GOT3 (cell line): ENCODE data around the gene MAG.
"Not testable (repeated sequence)": the region's sequence is repeated elsewhere in the genome, so short reads cannot be mapped to it uniquely, and the experiment has no call there.

Experiments
- DNase-seq: peaks from one replicate; lab custom pipeline; 2025; ENCODE audit warnings: mixed read lengths; lab: John Stamatoyannopoulos, UW

The MAG gene

DNA sequence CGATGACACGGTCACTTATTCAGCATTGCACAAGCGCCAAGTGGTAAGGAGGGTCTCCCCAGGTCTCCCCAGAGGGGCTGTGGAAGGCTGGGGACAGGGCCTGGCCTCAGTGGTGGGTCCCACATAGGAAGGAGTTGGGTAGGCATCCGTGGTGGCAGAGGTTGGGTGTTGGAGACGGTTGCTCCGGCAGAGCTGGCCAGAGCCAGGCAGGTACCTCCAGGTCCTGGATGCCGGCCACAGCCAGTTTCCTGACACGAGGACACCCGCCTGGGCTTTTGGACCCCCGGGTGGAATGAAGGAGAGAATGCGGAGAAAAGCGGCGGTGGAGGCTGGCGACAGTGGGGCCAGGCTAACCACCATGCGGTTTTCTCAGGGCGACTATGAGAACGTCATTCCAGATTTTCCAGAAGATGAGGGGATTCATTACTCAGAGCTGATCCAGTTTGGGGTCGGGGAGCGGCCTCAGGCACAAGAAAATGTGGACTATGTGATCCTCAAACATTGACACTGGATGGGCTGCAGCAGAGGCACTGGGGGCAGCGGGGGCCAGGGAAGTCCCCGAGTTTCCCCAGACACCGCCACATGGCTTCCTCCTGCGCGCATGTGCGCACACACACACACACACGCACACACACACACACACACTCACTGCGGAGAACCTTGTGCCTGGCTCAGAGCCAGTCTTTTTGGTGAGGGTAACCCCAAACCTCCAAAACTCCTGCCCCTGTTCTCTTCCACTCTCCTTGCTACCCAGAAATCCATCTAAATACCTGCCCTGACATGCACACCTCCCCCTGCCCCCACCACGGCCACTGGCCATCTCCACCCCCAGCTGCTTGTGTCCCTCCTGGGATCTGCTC is 54.5 kb downstream of the MAG start:
- DNase-seq, result no peak

DNA sequence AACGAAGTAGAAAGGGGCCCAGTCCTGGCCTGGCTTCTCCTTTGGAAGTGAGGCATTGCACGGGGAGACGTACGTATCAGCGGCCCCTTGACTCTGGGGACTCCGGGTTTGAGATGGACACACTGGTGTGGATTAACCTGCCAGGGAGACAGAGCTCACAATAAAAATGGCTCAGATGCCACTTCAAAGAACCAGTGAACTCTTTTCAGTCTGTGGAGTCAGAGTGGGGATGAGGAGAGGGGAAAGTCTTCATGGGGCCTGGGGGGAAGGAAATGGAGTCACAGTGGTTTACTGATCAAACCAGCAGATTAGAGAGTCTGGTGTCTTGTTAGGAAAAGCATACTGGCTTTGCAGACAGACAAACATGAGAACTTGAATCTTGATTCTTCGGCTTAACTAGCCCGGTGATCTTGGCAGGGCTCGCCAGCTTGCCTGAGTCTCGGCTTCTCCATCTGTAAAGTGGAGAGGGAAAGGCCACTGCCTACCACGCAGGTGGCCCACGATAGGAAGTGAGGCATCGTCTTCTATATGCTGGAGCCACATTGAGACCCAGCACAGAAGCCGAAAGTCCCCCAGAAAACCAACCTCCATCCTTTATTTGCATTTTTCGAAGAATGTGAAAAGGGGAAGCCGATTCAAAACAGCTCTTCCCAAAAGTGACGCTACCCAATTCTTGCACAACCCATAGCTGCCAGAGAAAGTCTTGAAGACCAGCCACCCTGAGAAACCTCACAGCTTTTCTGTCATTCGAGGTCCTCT is 55.4 kb downstream of the MAG start, which contains the start of gene FFAR1:
FFAR1 (plus strand) TSS at position 732 of the 759 bp plus-strand sequence. CDS start 3,650 bp downstream, outside the sequence.
- DNase-seq, result no peak

DNA sequence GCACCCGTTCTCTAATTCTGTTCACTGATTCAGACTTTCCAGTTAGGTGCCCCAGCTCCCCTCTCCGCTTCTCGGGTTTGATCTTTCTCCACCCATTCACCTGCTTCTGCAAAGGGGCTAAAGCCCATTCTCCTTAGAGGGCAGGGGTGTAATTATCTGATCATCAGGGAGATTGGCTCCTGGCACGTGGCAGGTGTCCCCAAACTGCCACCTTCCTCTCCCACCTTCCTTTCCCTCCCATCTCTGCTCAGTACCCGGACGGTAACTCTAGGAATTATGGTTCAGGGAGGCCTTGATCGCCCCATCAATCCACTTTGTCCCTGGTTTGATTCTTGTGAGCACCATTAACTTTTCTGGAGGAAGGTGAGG is 56.0 kb downstream of the MAG start:
- no peak for DNase-seq

DNA sequence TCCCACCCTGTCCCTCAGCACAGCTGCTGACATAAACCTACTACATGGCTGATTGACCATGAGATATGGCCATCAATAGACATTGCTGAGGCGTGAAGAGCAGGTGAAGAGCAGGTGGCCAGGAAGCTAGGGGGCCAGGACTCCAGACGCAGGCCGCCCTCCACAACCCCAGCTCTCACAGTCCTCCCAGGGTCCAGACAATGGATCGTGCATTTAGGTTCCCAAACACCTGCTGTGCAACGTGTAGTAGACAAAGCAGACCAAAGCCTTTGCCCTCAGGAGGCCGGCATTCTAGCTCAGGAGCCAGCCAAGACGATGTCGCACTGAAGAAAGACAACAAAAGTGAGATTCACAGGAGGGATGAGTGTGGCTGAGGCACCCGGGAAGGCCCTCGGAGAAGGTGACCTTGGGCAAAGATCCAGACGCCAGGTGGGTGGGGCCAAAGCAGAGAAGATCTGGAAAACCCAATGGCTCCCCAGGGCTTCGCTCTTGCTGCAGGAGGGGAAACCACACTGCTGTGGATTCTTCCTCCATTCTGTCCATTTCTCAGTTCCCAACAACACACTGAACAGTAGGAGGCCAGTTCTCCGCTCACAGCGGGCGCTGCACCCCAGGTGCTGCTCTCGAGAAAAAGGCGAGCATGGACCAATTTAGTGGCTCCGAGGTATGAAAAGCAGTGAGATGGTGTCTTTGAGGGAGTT is 57.1 kb downstream of the MAG start:
- DNase-seq, result no peak

DNA sequence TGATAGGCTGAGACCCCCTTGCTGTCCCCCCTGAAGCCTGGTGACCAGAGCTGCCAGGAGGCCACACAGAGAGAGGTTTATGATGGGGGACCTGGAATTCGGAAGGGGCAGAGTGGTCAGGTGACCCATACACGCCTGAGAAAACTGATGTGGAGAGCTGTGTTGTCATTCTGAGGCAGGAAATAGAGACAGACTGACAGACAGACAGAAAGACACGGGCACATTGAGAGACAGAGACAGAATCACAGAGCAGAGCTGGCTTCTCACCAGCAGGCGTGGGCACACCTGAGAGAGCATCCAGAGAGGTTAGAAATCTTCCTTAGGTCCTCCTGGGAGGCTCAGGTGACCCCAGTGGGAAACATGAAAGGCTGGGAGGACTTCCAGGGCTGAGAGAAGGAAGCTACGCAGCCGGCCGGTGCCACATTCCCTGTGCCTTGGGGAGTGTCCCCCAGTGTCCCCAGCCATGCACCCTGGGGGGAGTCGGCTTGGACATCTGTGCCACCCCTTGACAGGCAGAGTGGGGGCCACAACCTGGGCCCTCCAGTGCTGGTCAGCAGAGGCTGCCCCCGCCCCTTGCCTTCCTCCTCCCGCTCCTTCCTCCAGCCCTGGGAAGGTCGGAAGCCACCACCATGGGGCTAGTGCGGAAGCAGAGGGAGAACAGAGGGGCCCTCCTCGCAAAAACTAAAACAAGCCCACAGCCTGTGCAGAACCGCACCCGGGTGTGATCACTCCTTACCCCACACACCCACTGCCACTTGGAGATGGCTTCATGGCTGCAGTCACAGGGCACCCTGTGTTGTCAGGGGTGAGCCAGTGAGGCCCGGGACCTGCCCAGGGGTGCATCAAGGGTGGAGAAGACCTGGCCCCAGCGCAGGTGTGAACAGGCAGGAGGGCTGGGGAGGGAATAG is 57.9 kb downstream of the MAG start:
- no peak for DNase-seq

DNA sequence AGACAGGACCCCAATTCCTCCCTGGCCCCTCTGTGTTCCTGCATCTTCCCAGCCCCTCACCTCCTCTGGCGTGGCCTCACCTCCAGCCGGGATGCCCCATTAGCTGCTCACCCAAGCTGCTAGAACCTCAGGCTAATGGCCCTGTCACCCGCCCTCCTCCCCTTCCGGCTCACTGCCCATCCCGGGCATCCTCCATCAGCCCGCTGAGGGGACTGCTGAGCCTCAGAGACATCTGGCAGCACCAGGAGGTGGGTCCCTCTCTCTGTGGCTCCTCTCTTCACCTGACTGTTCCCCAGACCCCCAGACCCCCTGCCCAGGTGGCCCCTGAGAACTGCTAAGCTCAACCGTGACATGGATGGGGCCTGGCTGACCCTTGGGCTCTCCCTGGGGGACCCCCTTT is 58.6 kb downstream of the MAG start:
- DNase-seq, result no peak

DNA sequence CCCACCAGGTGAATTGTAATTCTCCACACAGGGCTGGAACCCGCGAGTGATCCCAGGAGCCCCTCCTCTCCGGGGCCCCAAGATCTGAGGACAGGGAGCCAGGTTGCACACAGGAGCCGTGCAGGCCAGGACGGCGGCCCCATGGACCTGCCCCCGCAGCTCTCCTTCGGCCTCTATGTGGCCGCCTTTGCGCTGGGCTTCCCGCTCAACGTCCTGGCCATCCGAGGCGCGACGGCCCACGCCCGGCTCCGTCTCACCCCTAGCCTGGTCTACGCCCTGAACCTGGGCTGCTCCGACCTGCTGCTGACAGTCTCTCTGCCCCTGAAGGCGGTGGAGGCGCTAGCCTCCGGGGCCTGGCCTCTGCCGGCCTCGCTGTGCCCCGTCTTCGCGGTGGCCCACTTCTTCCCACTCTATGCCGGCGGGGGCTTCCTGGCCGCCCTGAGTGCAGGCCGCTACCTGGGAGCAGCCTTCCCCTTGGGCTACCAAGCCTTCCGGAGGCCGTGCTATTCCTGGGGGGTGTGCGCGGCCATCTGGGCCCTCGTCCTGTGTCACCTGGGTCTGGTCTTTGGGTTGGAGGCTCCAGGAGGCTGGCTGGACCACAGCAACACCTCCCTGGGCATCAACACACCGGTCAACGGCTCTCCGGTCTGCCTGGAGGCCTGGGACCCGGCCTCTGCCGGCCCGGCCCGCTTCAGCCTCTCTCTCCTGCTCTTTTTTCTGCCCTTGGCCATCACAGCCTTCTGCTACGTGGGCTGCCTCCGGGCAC is 59.6 kb downstream of the MAG start:
- no peak for DNase-seq

DNA sequence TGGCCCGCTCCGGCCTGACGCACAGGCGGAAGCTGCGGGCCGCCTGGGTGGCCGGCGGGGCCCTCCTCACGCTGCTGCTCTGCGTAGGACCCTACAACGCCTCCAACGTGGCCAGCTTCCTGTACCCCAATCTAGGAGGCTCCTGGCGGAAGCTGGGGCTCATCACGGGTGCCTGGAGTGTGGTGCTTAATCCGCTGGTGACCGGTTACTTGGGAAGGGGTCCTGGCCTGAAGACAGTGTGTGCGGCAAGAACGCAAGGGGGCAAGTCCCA is 60.2 kb downstream of the MAG start:
- DNase-seq, result no peak

DNA sequence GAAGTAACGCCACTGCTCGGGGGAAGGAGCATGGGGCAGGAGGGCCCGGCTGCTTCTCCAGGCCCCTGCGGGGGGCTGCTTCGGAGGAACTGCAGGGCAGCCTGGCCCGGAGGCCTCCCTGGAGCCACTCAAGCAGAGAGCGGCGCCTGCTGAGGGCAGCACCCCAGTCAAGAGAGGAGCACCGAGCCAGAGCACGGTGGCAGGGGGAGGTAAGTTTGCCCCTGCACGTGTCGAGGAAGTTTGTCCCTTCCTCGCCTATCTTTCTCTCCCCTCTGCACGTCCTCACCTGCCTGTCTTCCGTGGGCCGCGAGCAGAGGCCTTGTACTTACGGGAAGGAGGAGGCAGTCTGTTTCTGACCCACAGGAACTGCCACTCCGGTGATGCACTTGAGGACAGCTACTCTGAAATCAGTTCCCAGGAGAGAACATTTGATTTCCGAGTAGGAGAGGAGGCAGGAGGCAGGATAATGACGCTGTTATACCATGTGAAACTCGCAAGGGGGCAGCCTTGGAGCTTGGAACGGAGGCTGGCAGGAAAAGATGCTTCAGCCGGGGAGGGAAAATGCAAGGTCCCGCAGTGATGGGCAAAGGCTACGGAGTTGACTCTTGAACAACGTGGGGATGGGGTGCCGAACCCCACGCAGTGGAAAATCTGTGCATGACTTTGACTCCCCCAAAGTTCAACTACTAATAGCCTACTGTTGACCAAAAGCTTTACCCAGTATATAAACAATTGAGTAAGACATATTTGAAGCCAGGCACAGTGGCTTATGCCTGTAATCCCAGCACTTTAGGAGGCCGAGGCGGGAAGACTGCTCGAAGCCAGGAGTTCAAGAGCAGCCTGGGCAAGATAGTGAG is 60.7 kb downstream of the MAG start:
- no peak for DNase-seq

DNA sequence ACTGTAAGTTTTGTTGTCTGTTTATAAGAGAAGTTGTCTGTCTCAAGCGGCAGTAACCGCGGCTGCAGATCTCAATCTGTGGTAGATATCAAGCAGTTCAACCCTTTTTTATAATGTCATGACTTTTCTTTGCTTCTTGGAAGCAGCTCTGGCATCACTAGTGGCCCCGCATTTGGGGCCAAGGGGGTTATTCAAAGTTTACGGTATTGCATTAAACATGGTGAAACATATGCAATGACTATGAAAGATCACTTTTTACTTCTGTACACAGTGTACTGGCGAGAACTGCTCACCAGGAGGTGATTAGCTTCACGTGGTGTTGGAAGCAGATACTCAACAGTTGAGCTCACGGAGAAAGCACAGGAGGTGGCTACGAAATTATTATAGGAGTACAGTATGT is 61.7 kb downstream of the MAG start:
- DNase-seq, result no peak

DNA sequence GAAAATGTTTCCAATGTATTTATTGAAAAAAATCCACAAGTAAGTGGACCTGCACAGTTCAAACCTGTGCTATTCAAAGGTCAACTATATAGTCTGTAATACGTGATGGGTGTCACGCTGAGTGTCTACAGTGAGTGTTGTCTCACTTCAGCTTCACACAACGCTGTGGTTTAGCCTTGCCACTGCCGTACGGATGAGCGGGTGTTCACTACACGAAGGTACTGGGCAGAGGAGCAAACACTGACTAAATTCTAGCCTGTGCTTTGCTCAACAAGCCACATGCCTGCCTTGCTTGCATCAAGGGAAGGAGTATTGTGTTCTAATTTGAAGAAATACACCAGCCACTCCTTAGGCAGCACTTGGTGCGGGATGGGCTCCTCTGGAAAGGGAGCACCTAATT is 62.9 kb downstream of the MAG start:
- DNase-seq, result no peak

DNA sequence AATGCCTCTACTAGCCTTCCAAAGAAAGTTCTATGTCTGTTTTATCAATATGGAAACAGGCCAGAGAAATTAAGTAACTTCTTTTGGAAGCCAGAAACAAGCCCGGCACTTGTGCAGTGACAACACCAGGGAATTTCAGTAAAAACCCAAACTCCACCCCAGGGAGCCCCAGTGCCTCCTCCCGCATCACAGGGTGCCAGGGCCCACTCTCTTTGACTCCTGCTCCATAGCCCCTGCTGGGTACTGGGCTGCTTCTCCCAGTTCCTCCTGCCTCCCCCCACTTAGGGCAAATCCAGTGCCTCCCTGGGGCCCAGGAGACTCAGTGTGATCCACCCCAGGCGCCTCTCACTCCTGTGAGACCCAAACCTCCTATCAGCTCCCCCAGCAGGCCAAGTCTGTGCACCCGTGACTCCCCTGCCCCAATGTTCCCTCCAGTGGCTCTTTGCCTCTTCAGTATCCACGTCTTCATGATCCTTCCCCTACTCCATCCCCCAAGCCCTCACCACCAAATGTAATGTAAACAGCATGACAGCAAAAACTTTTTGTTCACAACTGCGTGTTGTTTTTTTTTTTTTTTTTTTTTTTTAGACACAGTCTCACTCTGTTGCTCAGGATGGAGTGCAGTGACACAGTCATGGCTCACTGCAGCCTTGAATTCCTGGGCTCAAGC is 64.0 kb downstream of the MAG start:
- no peak for DNase-seq

DNA sequence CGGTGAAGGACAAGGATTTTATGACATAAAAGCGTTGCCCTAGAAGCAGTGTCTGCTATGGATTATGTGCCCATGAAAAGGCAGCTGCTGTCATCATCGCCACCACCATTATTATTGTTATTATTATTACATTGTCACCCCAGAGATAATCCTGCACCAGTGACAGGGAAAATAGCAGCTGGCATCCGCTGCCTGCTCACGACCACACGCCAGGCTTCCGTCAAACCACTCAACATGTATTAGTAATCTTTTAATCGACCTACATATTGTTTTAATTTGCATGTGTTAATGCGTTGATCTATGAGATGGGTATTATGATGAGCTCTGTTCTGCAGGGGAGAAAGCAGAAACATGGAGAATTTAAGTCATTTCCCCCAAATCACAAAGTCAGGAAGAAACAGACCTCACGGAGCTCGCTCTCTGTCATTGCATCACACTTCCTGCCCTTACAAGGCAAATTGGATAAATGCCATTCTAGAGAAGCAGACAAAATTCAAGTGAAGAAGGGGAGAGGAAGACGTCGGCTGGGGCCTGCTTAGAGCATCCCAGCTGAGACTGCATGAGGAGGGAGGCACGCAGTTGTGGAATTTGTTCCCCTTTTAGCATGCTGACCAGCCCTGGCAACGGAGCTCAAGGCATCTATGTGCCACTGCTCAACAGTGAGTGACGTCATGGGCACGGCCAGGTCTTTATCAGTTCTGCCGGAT is 66.1 kb downstream of the MAG start, which contains the start of gene FFAR3:
FFAR3 (plus strand) TSS at position 594 of the 707 bp plus-strand sequence. CDS start 431 bp downstream, outside the sequence.
- DNase-seq, result no peak

DNA sequence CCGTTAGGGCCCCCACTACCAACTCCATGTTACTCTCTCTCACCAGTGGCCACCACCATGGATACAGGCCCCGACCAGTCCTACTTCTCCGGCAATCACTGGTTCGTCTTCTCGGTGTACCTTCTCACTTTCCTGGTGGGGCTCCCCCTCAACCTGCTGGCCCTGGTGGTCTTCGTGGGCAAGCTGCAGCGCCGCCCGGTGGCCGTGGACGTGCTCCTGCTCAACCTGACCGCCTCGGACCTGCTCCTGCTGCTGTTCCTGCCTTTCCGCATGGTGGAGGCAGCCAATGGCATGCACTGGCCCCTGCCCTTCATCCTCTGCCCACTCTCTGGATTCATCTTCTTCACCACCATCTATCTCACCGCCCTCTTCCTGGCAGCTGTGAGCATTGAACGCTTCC is 66.9 kb downstream of the MAG start:
- DNase-seq, result not testable (repeated sequence)

DNA sequence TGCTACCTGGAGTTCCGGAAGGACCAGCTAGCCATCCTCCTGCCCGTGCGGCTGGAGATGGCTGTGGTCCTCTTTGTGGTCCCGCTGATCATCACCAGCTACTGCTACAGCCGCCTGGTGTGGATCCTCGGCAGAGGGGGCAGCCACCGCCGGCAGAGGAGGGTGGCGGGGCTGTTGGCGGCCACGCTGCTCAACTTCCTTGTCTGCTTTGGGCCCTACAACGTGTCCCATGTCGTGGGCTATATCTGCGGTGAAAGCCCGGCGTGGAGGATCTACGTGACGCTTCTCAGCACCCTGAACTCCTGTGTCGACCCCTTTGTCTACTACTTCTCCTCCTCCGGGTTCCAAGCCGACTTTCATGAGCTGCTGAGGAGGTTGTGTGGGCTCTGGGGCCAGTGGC is 67.4 kb downstream of the MAG start:
- DNase-seq, result not testable (repeated sequence)

DNA sequence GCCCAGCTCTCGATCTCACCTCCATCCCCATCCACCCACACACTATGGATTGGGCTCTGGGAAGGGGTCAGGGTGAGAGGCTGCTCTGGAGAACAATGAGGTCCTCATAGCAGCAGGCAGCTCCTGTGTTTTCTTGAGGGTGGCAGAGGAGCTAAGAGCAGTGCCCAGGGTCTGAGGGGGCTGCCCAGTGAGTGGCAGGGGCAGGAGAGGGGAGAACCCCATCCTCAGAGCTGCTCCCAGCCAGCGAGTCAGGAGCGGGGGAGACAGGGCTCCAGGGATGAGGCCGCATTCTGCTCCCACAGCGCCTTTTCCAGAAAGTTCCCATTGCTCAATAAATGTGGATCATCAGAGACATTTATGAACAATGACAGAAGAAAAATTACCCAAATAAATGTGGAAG is 68.1 kb downstream of the MAG start:
- not testable (repeated sequence) for DNase-seq

DNA sequence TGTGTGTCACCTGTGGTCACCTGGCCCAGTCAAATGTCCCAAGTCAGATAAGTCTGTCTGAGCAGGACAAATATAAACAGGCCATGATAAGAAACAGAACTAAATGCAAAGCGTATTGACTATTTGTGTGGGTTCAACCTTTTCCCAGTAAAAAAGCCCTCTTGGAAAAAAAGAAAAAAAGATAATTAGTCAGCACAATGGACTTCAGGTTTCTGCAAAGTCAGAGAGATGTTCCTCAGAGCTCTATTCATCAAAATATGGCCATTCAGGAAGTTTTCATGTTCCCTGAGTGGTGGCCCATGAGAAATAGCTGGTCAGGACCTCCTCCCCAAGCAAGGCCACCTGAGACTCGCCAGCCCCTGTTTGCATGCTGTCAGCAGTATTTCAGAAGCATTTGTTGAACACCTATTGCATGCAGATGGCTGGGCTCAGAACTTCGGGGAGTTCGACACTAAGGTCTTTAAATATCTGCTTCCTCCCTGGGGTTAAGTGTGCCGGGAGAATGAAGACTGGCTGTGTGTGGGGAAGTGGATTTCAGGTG is 69.0 kb downstream of the MAG start:
- DNase-seq, result no peak

DNA sequence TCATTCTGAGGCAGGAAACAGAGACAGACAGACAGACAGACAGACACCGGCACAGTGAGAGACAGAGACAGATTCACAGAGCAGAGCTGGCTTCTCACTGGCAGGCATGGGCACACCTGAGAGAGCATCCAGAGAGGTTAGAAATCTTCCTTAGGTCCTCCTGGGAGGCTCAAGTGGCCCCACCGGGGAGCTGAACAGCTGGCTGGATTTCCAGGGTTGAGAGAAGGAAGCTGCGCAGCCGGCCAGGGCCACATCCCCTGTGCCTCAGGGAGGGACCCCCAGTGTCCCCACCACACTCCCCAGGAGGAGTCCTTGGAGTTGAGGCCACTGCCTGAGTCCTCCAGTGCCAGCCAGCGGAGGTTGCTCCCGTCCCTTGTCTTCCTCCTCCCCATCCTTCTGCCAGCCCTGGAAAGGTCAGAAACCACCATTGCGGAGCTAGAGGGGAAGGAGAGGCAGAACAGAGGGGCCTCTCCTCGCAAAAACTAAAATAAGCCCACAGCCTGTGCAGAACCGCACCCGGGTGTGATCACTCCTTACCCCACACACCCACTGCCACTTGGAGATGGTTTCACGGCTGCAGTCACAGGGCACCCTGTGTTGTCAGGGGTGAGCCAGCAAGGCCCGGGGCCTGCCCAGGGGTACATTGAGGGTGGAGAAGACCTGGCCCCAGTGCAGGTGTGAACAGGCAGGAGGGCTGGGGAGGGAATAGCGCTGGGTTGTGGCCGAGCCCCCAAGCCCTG is 70.5 kb downstream of the MAG start:
- DNase-seq, result no peak
